AG09319 (cell line): ENCODE data around the gene ECHDC1.
"Not testable (repeated sequence)": the region's sequence is repeated elsewhere in the genome, so short reads cannot be mapped to it uniquely, and the experiment has no call there.

ENCODE experiments used
- DNase-seq: peaks from one replicate; pipeline ENCODE4 v3.0.0-alpha.2; 2010; ENCODE audit warnings: low read depth; ENCODE audit errors: extremely low read depth
- TF ChIP-seq, protein P1 (sequence below): IDR thresholded peaks from 2 replicates; pipeline ENCODE4 v1.5.1; 2011; ENCODE audit warnings: low read depth, mild to moderate bottlenecking, inconsistent platforms, low read length, moderate library complexity

Gene ECHDC1

DNA sequence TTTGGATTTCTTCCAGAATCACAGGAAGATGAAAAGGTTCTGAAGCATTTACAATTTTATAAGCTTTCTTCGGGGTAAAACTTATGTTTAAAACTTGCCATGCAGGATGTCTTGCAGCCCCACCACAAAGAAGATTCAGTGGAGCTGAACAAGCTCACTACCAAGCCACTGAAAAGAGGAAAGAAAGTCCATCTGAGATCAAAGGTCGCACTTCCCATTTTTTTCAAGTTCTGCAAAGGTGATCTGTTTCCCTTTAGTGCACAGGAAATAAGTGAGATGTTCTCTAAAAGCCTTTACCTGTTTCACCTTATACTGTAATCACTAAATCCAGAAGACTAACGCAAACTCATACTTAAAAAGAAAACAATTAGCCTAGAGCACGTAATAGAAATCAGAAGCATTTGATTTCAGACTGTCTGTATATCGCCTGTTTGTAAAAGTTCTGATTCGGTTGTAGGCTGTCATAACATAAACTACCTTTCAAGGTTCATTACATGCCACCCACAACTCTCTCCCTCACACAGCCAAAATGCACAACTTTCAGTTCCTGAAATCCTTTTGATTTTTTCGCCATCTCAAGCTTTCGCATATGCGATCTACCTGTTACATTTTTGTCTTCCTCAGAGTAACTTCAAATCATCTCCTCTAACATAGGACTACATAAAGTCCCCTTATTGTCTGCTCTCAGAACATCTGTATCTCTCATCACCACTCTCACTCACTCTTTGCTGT, 1.8 kb downstream of the ECHDC1 start:
- no peak for DNase-seq
- TF ChIP-seq, protein P1, sequence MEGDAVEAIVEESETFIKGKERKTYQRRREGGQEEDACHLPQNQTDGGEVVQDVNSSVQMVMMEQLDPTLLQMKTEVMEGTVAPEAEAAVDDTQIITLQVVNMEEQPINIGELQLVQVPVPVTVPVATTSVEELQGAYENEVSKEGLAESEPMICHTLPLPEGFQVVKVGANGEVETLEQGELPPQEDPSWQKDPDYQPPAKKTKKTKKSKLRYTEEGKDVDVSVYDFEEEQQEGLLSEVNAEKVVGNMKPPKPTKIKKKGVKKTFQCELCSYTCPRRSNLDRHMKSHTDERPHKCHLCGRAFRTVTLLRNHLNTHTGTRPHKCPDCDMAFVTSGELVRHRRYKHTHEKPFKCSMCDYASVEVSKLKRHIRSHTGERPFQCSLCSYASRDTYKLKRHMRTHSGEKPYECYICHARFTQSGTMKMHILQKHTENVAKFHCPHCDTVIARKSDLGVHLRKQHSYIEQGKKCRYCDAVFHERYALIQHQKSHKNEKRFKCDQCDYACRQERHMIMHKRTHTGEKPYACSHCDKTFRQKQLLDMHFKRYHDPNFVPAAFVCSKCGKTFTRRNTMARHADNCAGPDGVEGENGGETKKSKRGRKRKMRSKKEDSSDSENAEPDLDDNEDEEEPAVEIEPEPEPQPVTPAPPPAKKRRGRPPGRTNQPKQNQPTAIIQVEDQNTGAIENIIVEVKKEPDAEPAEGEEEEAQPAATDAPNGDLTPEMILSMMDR, result no peak

DNA sequence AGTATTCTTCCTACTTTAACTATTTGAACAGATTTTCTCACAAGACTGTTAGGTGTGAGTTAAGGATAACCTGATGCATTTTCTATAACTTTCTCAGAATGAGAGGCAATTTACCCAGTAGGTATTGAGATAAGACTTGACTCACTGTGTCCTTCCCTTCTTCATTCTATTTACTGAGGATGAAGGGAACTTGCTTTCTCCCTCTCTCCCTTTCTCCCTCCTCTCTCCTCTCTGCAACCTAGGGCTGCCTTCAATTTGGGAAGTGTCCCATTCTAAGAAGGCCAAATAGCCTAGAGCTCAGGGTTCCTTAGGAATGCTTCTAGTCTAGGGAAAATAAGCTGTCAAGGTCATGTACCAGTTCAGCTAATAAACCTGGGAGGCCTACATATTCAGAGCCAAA, 3.2 kb downstream of the ECHDC1 start:
- TF ChIP-seq, protein P1, result no peak
- DNase-seq, result no peak

DNA sequence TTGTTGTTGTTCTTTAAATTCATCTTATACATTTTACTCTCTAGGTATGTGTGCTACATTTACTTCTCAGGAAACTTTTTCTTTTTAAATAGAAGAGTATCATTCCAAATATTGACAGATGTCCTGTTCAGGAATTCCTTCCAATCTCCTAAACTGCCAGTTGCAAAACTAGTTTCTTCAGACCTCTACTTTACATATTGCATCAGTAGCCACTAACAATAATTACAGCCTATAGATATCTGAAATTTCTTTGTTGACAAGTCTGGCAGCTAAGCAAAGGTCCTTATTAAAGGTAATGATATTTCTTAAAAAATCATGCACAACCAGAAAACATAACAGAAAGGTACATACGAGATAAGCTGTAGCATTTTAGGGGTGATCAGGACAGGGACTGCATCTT, 4.5 kb downstream of the ECHDC1 start:
- TF ChIP-seq, protein P1, result no peak
- no peak for DNase-seq

DNA sequence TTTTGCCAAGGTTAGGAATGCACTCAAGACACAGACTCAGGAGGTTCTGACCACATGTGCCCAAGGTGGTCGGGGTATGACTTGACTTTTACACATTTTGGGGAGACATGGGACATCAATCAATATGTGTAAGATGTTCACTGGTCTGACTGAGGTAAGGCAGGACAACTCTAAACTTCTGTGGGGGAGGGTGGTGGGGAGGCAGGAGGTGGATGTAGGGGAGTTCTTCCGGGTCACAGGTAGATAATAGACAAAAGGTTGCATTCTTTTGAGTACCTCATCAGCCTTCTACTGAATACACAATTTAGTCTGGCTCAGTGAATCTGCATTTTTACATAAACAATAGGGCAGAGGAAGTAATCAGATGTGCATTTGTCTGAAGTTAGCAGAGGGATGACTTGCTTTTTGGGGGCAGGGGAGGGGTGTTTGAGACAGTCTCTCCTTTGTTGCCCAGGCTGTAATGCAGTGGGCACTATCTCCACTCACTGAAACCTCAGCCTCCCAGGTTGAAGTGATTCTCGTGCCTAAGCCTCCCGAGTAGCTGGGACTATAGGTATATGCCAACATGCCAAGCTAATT, 10.9 kb downstream of the ECHDC1 start:
- TF ChIP-seq, protein P1, result no peak
- DNase-seq, result no peak

DNA sequence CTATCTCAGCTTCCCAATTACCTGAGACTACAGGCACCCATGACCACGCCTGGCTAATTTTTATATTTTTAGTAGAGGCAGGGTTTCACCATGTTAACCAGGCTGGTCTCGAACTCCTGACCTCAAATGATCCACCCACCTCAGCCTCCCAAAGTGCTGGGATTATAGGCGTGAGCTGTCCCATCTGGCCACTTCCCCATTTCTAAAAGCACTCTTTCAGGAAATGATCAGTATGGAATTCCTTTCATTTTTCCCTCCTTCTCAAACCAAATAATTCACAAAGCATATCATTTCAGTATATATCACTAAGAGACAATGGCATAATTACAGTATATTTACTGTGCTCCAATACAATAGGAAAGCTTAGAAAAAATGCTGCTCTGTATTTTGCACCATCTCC, 12.2 kb downstream of the ECHDC1 start:
- DNase-seq, result not testable (repeated sequence)

DNA sequence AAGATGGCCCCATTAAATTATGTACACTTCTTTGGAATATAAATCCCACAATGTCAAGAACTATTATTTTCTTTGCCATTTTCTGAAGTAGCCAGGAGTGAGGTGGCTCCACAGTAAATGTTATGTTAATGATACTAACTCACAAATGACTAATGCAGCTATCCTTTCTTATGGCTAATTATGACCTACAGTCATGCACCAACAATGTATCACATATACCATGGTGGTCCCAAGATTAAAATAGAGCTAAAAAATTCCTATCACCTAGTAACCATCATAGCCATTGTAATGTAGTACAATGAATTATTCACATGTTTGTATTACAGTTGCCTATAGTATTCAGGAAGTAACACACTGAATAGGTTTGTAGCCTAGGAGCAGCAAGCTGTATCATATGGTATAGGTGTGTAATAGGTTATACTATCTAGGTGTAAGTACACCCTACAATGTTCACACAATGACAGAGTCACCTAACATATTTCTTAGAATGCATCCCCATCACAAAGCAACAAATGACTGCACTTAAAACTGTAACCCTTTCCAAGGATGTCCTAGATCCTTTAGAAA, 15.3 kb downstream of the ECHDC1 start:
- TF ChIP-seq, protein P1, result no peak
- DNase-seq, result no peak

DNA sequence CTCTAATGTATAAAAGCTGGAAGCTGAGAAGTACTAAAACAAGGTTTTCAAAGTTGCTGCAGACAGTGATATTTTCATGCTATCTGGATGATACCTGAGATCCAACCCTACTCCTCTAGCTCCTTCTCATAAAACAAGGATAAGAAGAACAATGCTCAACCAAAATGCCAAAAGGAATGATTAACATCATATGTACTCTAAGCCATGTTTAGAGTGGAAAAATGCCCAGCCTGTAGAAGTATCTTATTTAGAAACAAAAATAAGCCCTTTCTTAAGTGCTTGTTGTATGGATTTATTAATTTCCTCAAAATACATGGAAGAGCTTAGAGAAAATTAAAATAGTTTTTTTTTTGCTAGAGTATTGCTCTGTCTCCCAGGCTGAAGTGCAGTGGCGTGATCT, 23.7 kb downstream of the ECHDC1 start:
- DNase-seq, result no peak
- TF ChIP-seq, protein P1, result no peak
